ENCODE measurements around the gene ATP8B2. TPM values are rescaled to one million over a fixed set of nuclear protein-coding genes. Genes with fewer than 3 reads are reported as not detected.
"Not testable (repeated sequence)": the region's sequence is repeated elsewhere in the genome, so short reads cannot be mapped to it uniquely, and the experiment has no call there.

Gene ATP8B2
- total RNA-seq, 4 donors from 2014 or later = 9.1 to 30.8 (median 19.6) TPM

- intact Hi-C loops (cut with DNase I; ENCODE audit: low total_unique reads) = no loop called here
- no peak for DNase-seq (ENCODE audit: low spot score in 2 of 2)
- no peak overlapping the region for H3K4me3 ChIP-seq (ENCODE audit: low read depth, poor library complexity, severe bottlenecking)
- WGBS, 2 donors = 90 to 91% methylated on average over 5 of the region's 5 CpGs
- TF ChIP-seq POLR2A (IDR thresholded peaks at IDR 0.05) (no peak), CTCF (IDR thresholded peaks at IDR 0.05) (no peak)
Measured at GRCh38 chr1:154353966-154354365, 28.6 kb downstream of the ATP8B2 start.

GRCh38 chr1:154358519-154358918 lies 33.2 kb downstream of the ATP8B2 start:
- intact Hi-C loops (cut with DNase I; ENCODE audit: low total_unique reads) = no loop called here
- DNase-seq (ENCODE audit: low spot score in 2 of 2) = peak in 1 of 2 donors; percentile 57
- no peak for TF ChIP-seq CTCF (IDR thresholded peaks at IDR 0.05)
- TF ChIP-seq POLR2A (IDR thresholded peaks at IDR 0.05) = no peak
- H3K4me3 ChIP-seq (ENCODE audit: low read depth, poor library complexity, severe bottlenecking) = no peak overlapping the region
- 91 to 93% methylated on average over 8 of the region's 8 CpGs for WGBS, 2 donors

GRCh38 chr1:154360288-154360687 lies 35.0 kb downstream of the ATP8B2 start:
- no peak for TF ChIP-seq POLR2A (IDR thresholded peaks at IDR 0.05)
- no peak for TF ChIP-seq CTCF (IDR thresholded peaks at IDR 0.05)

GRCh38 chr1:154360881-154361280 lies 35.6 kb downstream of the ATP8B2 start:
- H3K4me3 ChIP-seq (ENCODE audit: low read depth, poor library complexity, severe bottlenecking); DNase-seq (ENCODE audit: low spot score in 2 of 2); intact Hi-C loops (cut with DNase I; ENCODE audit: low total_unique reads): not testable (repeated sequence)
- WGBS, 2 donors = 87 to 96% methylated on average over 5 of the region's 5 CpGs

More at GRCh38 chr1:154360288-154360687, 35.0 kb downstream of the ATP8B2 start:
- DNase-seq (ENCODE audit: low spot score in 2 of 2) = no peak
- no peak overlapping the region for H3K4me3 ChIP-seq (ENCODE audit: low read depth, poor library complexity, severe bottlenecking)
- intact Hi-C loops (cut with DNase I; ENCODE audit: low total_unique reads) = no loop called here

GRCh38 chr1:154361357-154361756 lies 36.0 kb downstream of the ATP8B2 start:
- intact Hi-C loops (cut with DNase I; ENCODE audit: low total_unique reads) = no loop called here
- TF ChIP-seq POLR2A (IDR thresholded peaks at IDR 0.05) (no peak), CTCF (IDR thresholded peaks at IDR 0.05) (no peak)
- H3K4me3 ChIP-seq (ENCODE audit: low read depth, poor library complexity, severe bottlenecking) = no peak overlapping the region
- DNase-seq (ENCODE audit: low spot score in 2 of 2) = no peak
- 70 to 71% methylated on average over 3 of the region's 3 CpGs for WGBS, 2 donors

- 83 to 88% methylated on average over 6 of the region's 6 CpGs for WGBS, 2 donors
- intact Hi-C loops (cut with DNase I; ENCODE audit: low total_unique reads) = no loop called here
- DNase-seq (ENCODE audit: low spot score in 2 of 2) = no peak
- H3K4me3 ChIP-seq (ENCODE audit: low read depth, poor library complexity, severe bottlenecking) = no peak overlapping the region
- TF ChIP-seq CTCF (IDR thresholded peaks at IDR 0.05) (no peak), POLR2A (IDR thresholded peaks at IDR 0.05) (no peak)
Measured at GRCh38 chr1:154371436-154371835, 46.1 kb downstream of the ATP8B2 start.

- DNase-seq (ENCODE audit: low spot score in 2 of 2); intact Hi-C loops (cut with DNase I; ENCODE audit: low total_unique reads); H3K4me3 ChIP-seq (ENCODE audit: low read depth, poor library complexity, severe bottlenecking): not testable (repeated sequence)
- WGBS, 2 donors = 84 to 86% methylated on average over 7 of the region's 7 CpGs
Measured at GRCh38 chr1:154373777-154374357, 48.5 kb downstream of the ATP8B2 start.
